ENCODE measurements around the gene FERMT2.

Gene FERMT2

DNA sequence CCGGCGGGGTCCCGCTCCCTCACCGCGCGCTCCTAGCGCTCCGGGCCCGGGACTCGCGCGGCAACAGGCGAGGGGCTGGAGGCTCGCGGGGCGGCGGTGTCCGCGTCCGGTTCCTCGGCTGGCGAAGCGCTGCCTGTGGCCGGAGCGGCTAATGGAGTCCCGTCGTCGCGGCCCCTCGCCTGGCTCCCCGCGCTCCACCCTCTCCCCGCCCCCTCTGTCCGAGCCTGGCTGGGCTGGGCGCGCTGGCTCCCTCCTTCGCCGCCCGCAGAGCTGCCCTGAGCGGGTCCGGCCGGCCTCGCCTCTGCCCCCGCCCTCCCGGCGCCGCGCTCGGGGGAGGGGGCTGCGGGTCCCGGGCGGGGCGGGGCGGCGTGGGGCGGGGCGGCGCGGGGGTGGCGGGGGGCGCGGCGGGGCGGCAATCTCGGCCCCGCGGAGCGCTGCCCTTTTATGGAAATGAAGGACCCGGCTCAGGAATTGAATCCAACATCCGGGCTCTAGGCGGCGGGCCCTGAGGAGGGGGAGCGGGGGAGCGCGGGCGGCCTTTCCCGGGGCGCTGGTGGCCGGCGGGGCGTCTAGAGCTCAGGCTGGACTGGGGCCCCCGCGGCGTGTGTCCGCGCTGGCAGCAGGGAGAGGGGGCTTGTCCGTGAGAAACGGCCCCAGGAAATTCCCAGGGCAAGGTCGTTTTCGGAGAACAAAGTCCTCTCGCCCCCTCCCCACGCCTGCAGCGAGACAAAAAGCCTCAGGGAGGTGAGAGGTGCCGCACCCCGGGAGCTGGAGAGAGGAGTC, at the start of gene FERMT2:
FERMT2 (minus strand) TSS at position 153 of the 783 bp plus-strand sequence. CDS start 482 bp downstream, outside the sequence.
- no peak for DNase-seq

DNA sequence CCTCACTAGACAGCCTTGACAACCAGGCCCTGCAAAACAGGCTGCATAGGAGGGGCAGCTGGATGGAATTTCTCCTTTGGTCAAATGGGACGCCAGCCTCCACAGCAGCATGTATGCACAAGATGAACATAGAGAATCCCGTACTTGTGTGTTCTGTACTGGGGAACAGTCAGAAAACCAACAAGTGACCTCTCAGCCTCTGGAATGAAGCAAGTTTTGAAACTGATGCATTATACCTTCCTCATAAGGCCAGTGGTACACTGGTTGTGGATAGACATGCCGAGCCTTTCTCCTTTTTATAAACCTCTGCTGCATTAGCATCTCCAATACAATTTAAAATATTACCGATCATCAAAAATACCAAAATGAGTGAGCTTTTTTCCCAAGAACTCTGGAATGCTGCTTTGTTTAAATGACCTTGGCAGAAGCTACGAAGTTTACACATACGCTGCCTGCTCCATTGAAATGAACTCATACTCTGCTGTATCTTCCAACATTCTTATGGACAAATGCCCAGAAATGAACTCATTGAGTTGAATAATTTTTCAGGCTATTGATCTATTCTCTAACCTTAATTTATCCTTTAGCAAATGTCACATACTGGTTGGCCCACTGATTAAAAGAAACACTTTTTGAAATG, 47.6 kb upstream of the FERMT2 start:
- no peak for DNase-seq

DNA sequence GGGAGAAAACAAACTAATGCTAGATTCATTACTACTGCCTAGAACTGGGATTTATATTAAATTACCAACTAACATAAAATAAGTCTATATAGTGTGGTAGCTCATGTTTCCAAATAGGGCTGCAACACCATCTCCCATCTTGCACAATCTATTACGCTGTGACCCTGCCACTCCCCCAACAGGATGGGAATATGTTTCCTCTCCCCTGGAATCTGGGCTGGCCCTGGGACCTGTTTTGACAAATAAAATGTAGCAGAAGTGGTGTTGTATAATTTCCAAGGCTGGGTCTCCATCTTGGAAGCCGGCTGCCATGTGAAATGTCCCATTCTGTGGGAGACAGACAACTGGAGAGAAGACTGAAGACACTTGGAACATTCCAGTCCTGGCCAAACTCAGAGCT, 45.6 kb upstream of the FERMT2 start:
- no peak for DNase-seq

DNA sequence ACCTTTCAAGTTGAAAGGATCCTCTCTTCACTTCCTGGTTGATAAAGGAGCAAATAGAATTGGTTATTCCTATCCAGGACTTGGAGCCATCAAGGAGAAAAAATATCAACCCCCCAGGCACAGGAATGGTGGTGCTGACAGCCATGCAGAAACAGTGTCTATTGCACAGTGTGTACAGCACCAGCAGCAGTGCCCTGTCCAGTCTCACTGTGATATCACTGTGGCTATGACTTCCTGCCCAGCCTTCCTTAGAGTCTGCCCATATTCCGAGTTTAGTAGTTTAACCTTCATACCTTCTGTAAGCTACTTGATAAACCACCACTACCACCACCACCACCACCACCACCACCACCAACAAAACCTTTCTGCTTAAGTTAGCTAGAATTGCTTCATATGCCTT, 45.1 kb upstream of the FERMT2 start:
- no peak for DNase-seq

DNA sequence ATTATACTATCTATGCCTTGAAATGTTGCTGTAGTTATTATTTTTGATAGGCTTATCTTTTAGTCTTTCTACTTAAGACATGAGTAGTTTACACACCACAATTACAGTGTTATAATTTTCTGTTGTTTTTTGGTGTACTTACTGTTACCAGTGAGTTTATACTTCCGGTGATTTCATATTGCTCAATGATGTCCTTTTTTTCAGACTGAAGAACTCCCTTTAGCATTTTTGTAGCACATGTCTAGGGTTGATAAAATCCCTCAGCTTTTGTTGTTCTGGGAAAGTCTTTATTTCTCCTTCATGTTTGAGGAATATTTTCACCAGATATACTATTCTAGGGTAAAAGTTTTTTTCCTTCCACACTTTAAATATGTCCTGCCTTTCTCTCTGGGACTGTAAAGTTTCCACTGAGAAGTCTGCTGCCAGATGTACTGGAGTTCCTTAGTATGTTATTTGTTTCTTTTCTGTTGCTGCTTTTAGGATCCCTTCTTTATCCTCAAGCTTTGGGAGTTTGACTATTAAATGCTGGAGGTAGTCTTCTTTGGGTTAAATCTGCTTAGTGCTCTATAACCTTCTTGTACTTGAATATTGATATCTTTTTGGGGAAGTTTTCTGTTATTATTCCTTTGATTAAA, 41.5 kb upstream of the FERMT2 start:
- DNase-seq = no peak

DNA sequence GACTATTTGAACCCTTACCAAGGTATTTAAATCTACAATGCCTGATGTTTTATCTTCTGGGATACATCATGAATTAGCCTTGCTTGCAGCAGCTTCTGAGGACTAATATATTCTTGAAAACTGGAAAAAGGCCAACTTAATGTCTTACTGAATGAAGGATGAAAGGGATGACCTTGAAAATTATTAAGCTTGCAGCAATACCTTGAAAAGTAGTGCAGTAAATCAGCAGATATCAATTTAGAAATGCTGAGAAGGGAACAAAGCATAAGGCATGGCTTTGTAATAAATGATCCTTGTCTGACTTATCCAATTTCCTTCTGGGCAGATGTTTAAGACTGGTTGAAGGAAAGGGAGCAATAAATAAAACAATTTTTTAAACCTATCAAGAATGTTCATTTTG, 37.3 kb upstream of the FERMT2 start:
- DNase-seq = no peak

DNA sequence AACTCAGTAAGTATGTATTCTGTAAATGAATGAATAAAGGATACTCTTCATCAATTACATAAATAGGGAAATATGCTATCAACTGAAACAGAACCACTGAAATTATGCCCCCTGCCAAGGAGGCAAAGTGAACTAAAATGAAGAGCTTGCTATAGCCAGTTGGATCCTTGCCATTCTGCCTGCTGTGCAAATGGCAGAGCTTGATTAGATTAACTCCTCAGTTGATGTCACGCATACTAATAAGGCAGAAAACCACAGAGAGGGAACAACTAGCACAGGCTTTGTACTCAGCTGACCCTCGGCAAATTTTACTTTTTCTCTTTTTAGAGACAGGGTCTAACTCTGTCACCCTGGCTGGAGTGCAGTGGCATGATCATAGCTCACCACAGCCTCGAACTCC, 36.7 kb upstream of the FERMT2 start:
- DNase-seq = no peak

- DNase-seq = no peak
Measured at GRCh38 chr14:52987042-52987441, 36.2 kb upstream of the FERMT2 start.

DNA sequence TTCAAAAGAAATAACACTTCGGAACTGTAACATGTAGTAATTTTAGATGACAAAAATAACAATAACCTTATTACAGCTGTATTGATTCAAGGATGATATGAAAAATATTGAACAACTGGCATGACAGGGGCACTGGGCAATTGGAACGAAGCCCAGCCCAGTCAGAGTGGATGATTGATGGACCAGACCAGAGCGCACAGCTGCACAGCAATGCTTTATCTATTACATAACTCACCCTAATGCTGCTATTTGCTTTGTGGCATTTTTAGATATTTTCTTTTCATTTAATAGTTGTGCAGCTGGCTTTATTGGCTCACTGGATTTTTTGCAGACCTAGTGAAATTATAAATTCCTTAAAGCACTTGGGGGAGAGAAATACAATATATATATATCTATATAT, 26.9 kb upstream of the FERMT2 start:
- no peak for DNase-seq

DNA sequence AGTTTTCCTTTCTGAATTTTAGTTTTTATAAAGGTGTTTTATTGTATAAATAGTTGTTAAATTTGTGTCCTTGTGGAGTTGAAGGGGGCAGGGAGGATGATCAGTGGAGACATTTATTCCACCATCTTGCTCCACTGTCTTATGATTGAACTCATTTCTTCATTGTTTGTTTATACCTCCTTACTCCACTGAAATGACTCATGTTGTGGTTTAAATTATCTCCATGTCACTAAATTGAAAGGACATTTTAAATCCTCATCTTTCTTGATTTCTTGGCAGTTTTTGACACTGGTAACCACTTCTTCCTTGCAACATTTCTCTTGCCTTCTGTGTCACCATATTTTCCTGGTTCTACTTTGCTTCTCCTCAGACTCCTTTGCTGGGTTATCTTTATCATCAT, 23.6 kb upstream of the FERMT2 start:
- no peak for DNase-seq

- no peak for DNase-seq
Measured at GRCh38 chr14:52961060-52961639, 10.3 kb upstream of the FERMT2 start.

DNA sequence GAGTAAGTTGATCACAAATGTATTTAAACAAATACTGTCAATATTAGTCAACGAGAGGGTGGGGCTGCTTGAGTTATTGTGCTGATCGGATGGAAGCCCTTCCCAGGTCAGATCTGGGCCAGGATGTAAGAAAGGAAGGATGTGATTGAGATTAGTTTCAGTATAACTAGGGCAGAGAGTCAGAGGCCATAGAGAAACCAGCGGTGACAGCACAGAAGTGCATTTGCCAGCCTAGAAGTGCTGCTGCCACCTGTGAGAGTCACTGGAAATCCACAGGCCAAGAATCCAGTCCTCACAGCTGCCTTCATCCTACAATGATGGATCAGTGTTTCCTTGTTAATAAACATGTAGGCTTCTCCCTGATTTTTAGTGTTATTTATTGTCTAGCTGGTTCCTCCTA, 9.8 kb upstream of the FERMT2 start:
- no peak for DNase-seq

DNA sequence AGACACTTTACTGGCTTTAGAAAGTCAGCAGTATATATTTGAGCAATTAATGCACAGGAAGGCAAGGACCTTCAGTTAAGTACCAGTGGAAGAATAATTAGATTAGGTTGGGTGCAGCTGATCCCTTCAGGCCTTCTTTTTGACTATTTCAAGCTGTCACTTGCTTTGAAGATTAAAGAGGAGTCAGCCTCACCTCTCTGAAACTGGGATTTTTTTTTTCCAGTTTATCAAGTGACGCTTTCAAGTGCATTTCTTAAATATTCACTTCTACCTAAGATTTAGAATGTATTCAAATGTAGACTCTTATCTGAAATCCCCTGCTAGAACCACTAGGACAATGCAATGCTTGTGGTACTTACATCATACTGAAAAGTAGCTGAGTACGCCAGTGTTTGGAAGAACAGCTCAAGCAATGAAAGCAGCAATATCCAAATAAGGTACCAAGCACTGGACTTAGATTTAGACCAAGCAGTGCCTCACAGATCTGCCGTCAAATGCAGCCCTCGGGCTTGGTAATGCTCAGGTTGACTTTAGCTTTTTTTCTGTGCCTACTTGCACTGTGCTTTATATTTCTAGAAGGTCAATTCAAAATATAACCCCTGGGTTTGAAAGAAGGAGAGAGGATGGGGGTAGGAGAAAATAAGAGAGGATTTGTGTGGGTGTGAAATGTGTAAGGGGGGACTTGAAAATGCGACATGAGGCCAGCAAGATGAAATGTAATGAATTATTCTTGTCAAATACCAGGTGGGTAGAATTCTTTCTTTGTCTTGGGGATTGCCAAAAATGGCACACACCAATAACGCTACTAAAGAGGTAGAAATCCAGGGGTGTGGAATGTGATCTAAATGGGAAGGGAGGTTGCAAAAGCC, 3.7 kb upstream of the FERMT2 start:
- DNase-seq = no peak

DNA sequence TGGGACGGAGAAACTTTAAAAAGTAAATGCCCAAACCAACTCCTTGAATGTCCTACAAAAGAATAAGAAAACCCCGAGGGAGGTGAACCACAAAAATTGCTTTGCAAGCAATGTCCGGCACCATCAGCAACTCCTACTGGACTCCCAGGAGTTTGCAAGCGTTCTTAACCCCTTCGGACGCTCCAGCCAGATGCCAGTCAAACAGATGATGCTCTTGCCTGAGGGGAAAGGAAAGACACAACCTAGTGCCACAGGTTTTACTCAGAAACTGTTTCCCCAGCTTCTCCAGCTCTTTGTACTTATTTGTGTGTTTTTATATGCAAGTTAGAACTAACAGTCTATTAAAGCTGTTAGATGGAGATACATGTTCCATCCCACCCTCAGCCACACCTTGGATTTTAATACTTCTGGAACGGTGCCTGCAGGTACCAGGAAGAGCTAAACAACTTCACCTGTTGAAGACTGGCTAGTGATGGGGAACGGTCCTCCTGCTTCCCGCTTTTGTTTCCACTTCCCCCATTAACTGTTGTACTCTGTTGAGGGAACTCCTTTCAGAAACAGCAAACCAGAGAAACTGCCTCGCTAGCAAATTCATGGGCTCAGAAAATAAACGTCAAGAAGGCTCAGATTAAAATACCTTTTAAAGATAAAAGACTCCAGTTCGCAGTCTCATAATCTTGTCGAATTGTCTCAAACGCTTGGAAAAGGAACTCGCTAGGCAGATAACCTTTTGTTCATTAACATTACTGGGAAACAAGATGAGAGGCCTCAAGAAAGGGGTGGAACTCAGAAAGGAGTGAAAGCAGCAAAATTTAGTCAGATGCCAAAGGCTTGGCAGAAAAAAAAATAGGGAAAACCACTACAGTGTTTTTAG, 1.1 kb upstream of the FERMT2 start:
- no peak for DNase-seq

DNA sequence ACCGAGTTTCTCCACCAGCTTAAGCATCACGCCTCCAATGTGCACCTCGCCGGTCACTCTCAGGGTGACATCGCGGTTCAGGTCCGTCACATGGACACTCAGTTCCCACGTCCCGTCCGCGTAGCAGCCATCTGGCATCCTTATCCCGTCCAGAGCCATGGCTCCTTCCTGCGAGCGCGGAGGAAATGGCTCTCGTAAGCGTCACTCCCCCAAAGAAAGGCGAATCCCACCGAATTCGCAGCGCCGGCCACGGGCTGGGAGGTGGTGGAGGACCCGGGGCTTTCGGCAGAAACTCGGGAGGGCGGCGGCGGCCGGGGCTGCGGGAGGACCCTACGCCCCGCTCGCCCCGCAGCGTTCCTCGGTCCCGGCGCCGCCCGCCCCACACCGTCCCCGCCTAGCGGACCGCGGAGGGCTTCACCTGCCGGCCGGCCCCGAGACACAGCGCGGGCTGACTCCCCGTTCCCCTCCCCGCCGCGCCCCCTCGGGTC, 396 bp downstream of the FERMT2 start:
- DNase-seq = no peak

DNA sequence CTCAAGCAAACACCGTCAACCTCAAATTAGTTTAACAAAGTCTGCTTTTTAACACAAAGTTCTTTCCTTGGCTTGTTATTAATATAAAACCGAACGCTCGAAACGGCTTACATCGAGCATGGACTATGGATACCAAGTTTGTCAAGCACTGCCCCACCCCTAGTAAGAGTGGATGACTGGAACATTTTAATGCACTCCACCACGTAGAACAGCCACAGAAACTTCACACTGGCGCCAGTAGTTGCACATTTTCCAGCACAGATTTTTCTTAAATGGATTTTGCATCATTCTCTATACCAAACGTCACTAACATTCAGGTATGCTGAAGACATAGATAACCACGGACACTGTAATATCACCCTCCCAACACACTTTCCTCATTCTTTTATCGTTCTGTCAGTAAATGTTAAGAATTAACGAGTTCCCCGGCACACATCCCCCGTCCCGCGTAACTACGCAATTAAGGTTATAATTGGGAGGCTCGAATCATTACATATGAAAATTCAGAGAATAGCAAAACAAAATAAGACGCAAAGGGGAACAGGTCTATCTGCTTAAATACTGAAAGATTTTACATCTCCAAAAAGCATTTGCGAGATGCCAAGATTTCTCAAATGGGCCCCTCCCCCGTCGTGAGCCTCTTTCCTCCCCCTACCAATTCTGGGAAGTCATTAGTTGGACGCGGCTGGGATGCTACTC, 990 bp downstream of the FERMT2 start:
- DNase-seq = no peak

DNA sequence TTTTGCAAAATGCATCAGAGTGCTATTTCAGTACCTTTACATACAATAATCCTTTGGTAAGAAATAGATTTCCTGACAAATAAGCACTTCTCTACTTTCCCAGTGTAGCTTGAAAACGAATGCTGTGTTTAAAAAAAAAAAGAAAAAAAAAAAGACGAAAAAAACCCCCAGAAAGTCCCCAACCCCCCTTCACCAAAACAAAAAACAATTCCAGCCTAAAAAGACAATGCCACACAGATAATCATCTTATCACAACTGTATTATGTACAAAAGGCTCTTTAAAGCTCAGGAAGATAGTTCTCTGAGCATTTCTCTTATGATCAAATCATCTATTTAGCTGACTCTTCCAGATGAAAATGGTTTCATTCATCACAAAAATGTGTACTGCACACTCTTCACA, 1.6 kb downstream of the FERMT2 start:
- DNase-seq = no peak

DNA sequence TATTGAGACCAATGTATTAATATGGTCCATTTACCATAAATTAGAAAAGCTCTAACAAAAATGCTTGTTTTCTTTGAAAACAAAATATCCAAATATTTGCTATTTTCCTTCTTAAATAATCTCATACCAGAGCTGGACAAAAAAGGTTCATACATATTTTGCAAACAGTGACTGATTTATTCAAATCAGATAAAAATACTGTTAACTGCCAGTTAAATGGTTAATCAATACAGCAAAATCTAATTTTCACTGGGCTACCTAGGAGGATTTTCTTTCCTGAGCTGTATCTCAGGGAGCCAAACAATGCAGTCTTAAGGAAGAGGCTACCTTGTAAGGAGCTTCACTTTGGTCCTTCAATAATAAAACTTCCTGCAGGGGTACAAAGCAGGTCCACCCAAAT, 2.0 kb downstream of the FERMT2 start:
- DNase-seq = no peak

DNA sequence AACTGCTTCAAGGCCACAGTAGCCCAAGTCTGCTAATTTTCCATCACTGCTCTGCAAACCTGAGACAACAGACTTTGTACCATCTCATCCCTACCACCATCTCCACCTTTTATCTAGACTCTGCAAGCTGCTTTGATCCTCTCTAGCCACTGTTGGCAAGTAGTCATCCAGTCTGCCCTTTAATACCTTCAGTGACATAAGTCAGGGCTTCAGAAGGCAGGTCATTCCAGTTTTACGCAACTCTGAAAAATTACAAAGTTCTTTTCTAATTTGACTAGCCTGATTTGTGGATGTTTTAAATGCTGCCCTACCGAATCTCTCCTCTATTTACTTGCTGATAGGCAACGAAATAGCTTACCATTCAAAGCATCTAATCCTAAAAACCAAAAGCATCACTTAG, 2.8 kb downstream of the FERMT2 start:
- no peak for DNase-seq

DNA sequence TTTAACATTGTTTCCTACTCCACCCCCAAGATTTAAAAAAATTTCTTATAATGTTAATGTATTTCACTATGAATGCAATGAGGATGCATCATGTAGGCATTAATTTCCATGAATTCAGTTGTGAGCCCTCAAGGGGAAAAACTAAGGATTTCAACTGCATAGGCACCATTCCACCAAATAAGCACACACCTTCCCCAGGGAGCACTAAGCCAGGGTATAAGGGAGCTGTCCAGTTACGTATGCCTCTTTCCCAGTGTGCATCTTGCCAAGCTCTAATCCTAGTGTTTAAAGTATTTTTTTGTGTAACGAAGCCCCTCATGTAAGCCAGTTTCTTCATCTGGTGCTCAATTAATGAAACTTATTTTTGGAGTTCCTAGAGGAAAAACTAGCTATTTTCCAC, 6.6 kb downstream of the FERMT2 start:
- DNase-seq = no peak

- no peak for DNase-seq
Measured at GRCh38 chr14:52939427-52939826, 11.4 kb downstream of the FERMT2 start.

All from SIG-M5 (cell line).